Measurements from ENCODE around the gene MYRFL.
"Not testable (repeated sequence)": the region's sequence is repeated elsewhere in the genome, so short reads cannot be mapped to it uniquely, and the experiment has no call there.

Gene MYRFL

GRCh38 chr12:69988481-69989321, 163.7 kb downstream of the MYRFL start:
- Histone ChIP-seq H2BK120ac (ENCODE audit: low read depth, low read length) (peak overlapping the region; percentile 54), H2AK5ac (ENCODE audit: low read length, severe bottlenecking) (no peak overlapping the region), H3K4me2 (ENCODE audit: low read length, poor library complexity, severe bottlenecking) (no peak overlapping the region), H3K4ac (ENCODE audit: low read depth in 1 of 2, low read length in 2 of 2) (no peak overlapping the region), H2BK12ac (ENCODE audit: low read length in 2 of 2) (no peak overlapping the region), H3K9ac (ENCODE audit: low read length) (peak overlapping the region; percentile 88), H3K79me1 (replicated peaks; ENCODE audit: low read length, poor library complexity, severe bottlenecking) (no peaks in the 10 kb centered on the region), H4K8ac (ENCODE audit: low read length) (peak overlapping the region; percentile 81), H3K23ac (ENCODE audit: low read length in 2 of 2) (no peak overlapping the region), H3K14ac (ENCODE audit: low read length in 2 of 2) (no peak overlapping the region), H3K27me3 (ENCODE audit: control insufficient read depth in 1 of 2, insufficient read depth in 1 of 2, low read length in 2 of 2) (no peaks in the 10 kb centered on the region), H3K18ac (ENCODE audit: low read depth in 1 of 2, low read length in 2 of 2) (peak overlapping the region; percentile 23 to 83), H2BK5ac (ENCODE audit: low read depth, low read length, poor library complexity, severe bottlenecking) (no peak overlapping the region), H4K91ac (ENCODE audit: low read length) (peak overlapping the region; percentile 81), H3K4me3 (ENCODE audit: insufficient read depth in 1 of 2, low read depth in 1 of 2, low read length in 2 of 2) (peak overlapping the region in 1 of 2 experiments; percentile 66), H2BK15ac (ENCODE audit: low read depth, poor library complexity, severe bottlenecking) (no peak overlapping the region), H3K36me3 (ENCODE audit: control insufficient read depth in 1 of 2, insufficient read depth in 2 of 2, low read depth in 1 of 2, low read length in 2 of 2) (no peaks in the 10 kb centered on the region), H3K27ac (ENCODE audit: low read length, poor library complexity, severe bottlenecking) (peak overlapping the region; percentile 70), H2AFZ (ENCODE audit: low read depth, low read length) (no peak overlapping the region), H3K9me3 (ENCODE audit: control insufficient read depth, low read length) (no peaks in the 10 kb centered on the region), H3K4me1 (ENCODE audit: control insufficient read depth, insufficient read depth, low read depth, low read length) (peaks cover 3% of the 10 kb centered on the region)
- WGBS: 0% methylated on average over 2 of the region's 9 CpGs
- DNase-seq: peak; percentile 71

- H2BK5ac ChIP-seq (ENCODE audit: low read depth, low read length, poor library complexity, severe bottlenecking): no peak overlapping the region
- H3K4me1 ChIP-seq (ENCODE audit: control insufficient read depth, insufficient read depth, low read depth, low read length): peaks cover 5% of the 10 kb centered on the region
- H3K23ac ChIP-seq (ENCODE audit: low read length in 2 of 2): no peak overlapping the region
- no peak overlapping the region for H4K91ac ChIP-seq (ENCODE audit: low read length)
- no peak overlapping the region for H2BK15ac ChIP-seq (ENCODE audit: low read depth, poor library complexity, severe bottlenecking)
- no peak overlapping the region for H3K9ac ChIP-seq (ENCODE audit: low read length)
- no peak overlapping the region for H3K4me3 ChIP-seq (ENCODE audit: insufficient read depth in 1 of 2, low read depth in 1 of 2, low read length in 2 of 2)
- no peak overlapping the region for H2AK5ac ChIP-seq (ENCODE audit: low read length, severe bottlenecking)
- no peak overlapping the region for H2BK120ac ChIP-seq (ENCODE audit: low read depth, low read length)
- H3K4me2 ChIP-seq (ENCODE audit: low read length, poor library complexity, severe bottlenecking): no peak overlapping the region
- H3K14ac ChIP-seq (ENCODE audit: low read length in 2 of 2): peak overlapping the region in 1 of 2 experiments; percentile 30
- peak overlapping the region in 1 of 2 experiments; percentile 4 for H2BK12ac ChIP-seq (ENCODE audit: low read length in 2 of 2)
- no peaks in the 10 kb centered on the region for H3K9me3 ChIP-seq (ENCODE audit: control insufficient read depth, low read length)
- peak overlapping the region; percentile 7 for H4K8ac ChIP-seq (ENCODE audit: low read length)
- H3K27me3 ChIP-seq (ENCODE audit: control insufficient read depth in 1 of 2, insufficient read depth in 1 of 2, low read length in 2 of 2): no peaks in the 10 kb centered on the region
- no peaks in the 10 kb centered on the region for H3K36me3 ChIP-seq (ENCODE audit: control insufficient read depth in 1 of 2, insufficient read depth in 2 of 2, low read depth in 1 of 2, low read length in 2 of 2)
- no peaks in the 10 kb centered on the region for H3K79me1 ChIP-seq (replicated peaks; ENCODE audit: low read length, poor library complexity, severe bottlenecking)
- H3K18ac ChIP-seq (ENCODE audit: low read depth in 1 of 2, low read length in 2 of 2): peak overlapping the region; percentile 8 to 46
- H3K4ac ChIP-seq (ENCODE audit: low read depth in 1 of 2, low read length in 2 of 2): no peak overlapping the region
- WGBS: 84% methylated on average over 6 of the region's 6 CpGs
- H3K27ac ChIP-seq (ENCODE audit: low read length, poor library complexity, severe bottlenecking): no peak overlapping the region
- peak; percentile 11 for DNase-seq
- H2AFZ ChIP-seq (ENCODE audit: low read depth, low read length): no peak overlapping the region
Observed at GRCh38 chr12:69991690-69992288, 166.8 kb downstream of the MYRFL start.

GRCh38 chr12:69993433-69993832, 168.4 kb downstream of the MYRFL start:
- H2BK12ac ChIP-seq (ENCODE audit: low read length in 2 of 2): no peak overlapping the region
- H2AFZ ChIP-seq (ENCODE audit: low read depth, low read length): no peak overlapping the region
- H2BK15ac ChIP-seq (ENCODE audit: low read depth, poor library complexity, severe bottlenecking): no peak overlapping the region
- no peak overlapping the region for H4K8ac ChIP-seq (ENCODE audit: low read length)
- no peak overlapping the region for H3K4me2 ChIP-seq (ENCODE audit: low read length, poor library complexity, severe bottlenecking)
- H3K18ac ChIP-seq (ENCODE audit: low read depth in 1 of 2, low read length in 2 of 2): no peak overlapping the region
- no peak for DNase-seq
- H3K14ac ChIP-seq (ENCODE audit: low read length in 2 of 2): no peak overlapping the region
- WGBS: 89% methylated on average over 1 of the region's 1 CpG
- no peak overlapping the region for H3K9ac ChIP-seq (ENCODE audit: low read length)
- H2AK5ac ChIP-seq (ENCODE audit: low read length, severe bottlenecking): no peak overlapping the region
- H3K23ac ChIP-seq (ENCODE audit: low read length in 2 of 2): no peak overlapping the region
- no peak overlapping the region for H3K27ac ChIP-seq (ENCODE audit: low read length, poor library complexity, severe bottlenecking)
- no peaks in the 10 kb centered on the region for H3K36me3 ChIP-seq (ENCODE audit: control insufficient read depth in 1 of 2, insufficient read depth in 2 of 2, low read depth in 1 of 2, low read length in 2 of 2)
- no peaks in the 10 kb centered on the region for H3K9me3 ChIP-seq (ENCODE audit: control insufficient read depth, low read length)
- H3K27me3 ChIP-seq (ENCODE audit: control insufficient read depth in 1 of 2, insufficient read depth in 1 of 2, low read length in 2 of 2): no peaks in the 10 kb centered on the region
- no peak overlapping the region for H4K91ac ChIP-seq (ENCODE audit: low read length)
- H3K4me3 ChIP-seq (ENCODE audit: insufficient read depth in 1 of 2, low read depth in 1 of 2, low read length in 2 of 2): no peak overlapping the region
- no peaks in the 10 kb centered on the region for H3K79me1 ChIP-seq (replicated peaks; ENCODE audit: low read length, poor library complexity, severe bottlenecking)
- H2BK120ac ChIP-seq (ENCODE audit: low read depth, low read length): no peak overlapping the region
- H3K4me1 ChIP-seq (ENCODE audit: control insufficient read depth, insufficient read depth, low read depth, low read length): peaks cover 5% of the 10 kb centered on the region
- H3K4ac ChIP-seq (ENCODE audit: low read depth in 1 of 2, low read length in 2 of 2): no peak overlapping the region
- H2BK5ac ChIP-seq (ENCODE audit: low read depth, low read length, poor library complexity, severe bottlenecking): no peak overlapping the region

GRCh38 chr12:69994086-69994485, 169.1 kb downstream of the MYRFL start:
- DNase-seq; H3K23ac ChIP-seq (ENCODE audit: low read length in 2 of 2); H3K36me3 ChIP-seq (ENCODE audit: control insufficient read depth in 1 of 2, insufficient read depth in 2 of 2, low read depth in 1 of 2, low read length in 2 of 2); H4K8ac ChIP-seq (ENCODE audit: low read length); H2BK12ac ChIP-seq (ENCODE audit: low read length in 2 of 2); H2BK120ac ChIP-seq (ENCODE audit: low read depth, low read length); H2AK5ac ChIP-seq (ENCODE audit: low read length, severe bottlenecking); H3K27me3 ChIP-seq (ENCODE audit: control insufficient read depth in 1 of 2, insufficient read depth in 1 of 2, low read length in 2 of 2); H2AFZ ChIP-seq (ENCODE audit: low read depth, low read length); H2BK15ac ChIP-seq (ENCODE audit: low read depth, poor library complexity, severe bottlenecking); H3K4me2 ChIP-seq (ENCODE audit: low read length, poor library complexity, severe bottlenecking); H3K79me1 ChIP-seq (replicated peaks; ENCODE audit: low read length, poor library complexity, severe bottlenecking); H2BK5ac ChIP-seq (ENCODE audit: low read depth, low read length, poor library complexity, severe bottlenecking); H3K4me1 ChIP-seq (ENCODE audit: control insufficient read depth, insufficient read depth, low read depth, low read length); H3K14ac ChIP-seq (ENCODE audit: low read length in 2 of 2); H3K4me3 ChIP-seq (ENCODE audit: insufficient read depth in 1 of 2, low read depth in 1 of 2, low read length in 2 of 2); H3K4ac ChIP-seq (ENCODE audit: low read depth in 1 of 2, low read length in 2 of 2); H3K9ac ChIP-seq (ENCODE audit: low read length); H3K9me3 ChIP-seq (ENCODE audit: control insufficient read depth, low read length); H4K91ac ChIP-seq (ENCODE audit: low read length); H3K18ac ChIP-seq (ENCODE audit: low read depth in 1 of 2, low read length in 2 of 2); H3K27ac ChIP-seq (ENCODE audit: low read length, poor library complexity, severe bottlenecking): not testable (repeated sequence)
- 94% methylated on average over 5 of the region's 7 CpGs for WGBS
